Loucy (cell line): Measurements from ENCODE around the gene SLC9A2.

Experiments
- H2AFZ ChIP-seq: fragments of 200-600 bp; sonication (generic); 2 replicates; pipeline ENCODE4 v1.6.0; 2016; ENCODE audit warnings: antibody characterized with exemption, mild to moderate bottlenecking, low read length, moderate library complexity
- H3F3A ChIP-seq: fragments of 200-600 bp; 2 replicates; pipeline ENCODE4 v1.6.0; 2016; ENCODE audit warnings: antibody characterized with exemption, low read depth, mild to moderate bottlenecking
- H3K27me3 ChIP-seq: fragments of 200-600 bp; sonication (generic); 2 replicates; pipeline ENCODE4 v1.6.1; 2014; ENCODE audit warnings: low read length, mild to moderate bottlenecking; ENCODE audit not compliant: insufficient read depth, poor library complexity, severe bottlenecking
- H3K36me3 ChIP-seq: fragments of 200-600 bp; sonication (generic); 2 replicates; pipeline ENCODE4 v1.6.1; 2016; ENCODE audit warnings: low read length; ENCODE audit not compliant: insufficient read depth
- H3K4me1 ChIP-seq: fragments of 200-600 bp; sonication (generic); 2 replicates; pipeline ENCODE4 v1.5.1; 2014; ENCODE audit warnings: low read length, mild to moderate bottlenecking; ENCODE audit not compliant: insufficient read depth, poor library complexity, severe bottlenecking
- H3K4me2 ChIP-seq: fragments of 200-600 bp; sonication (generic); 2 replicates; pipeline ENCODE4 v1.6.0; 2014; ENCODE audit warnings: antibody characterized with exemption, low read length, low read depth, mild to moderate bottlenecking; ENCODE audit not compliant: poor library complexity, severe bottlenecking
- H3K4me3 ChIP-seq: fragments of 200-600 bp; sonication (generic); 2 replicates; pipeline ENCODE4 v1.5.1; 2014; ENCODE audit warnings: low read length, mild to moderate bottlenecking, mixed read lengths; ENCODE audit not compliant: poor library complexity, severe bottlenecking
- H3K79me2 ChIP-seq: fragments of 200-600 bp; sonication (generic); 2 replicates; pipeline ENCODE4 v1.6.1; 2014; ENCODE audit warnings: low read length; ENCODE audit not compliant: insufficient read depth
- H3K9ac ChIP-seq: fragments of 200-600 bp; sonication (generic); 2 replicates; pipeline ENCODE4 v1.6.0; 2014; ENCODE audit warnings: mild to moderate bottlenecking, low read depth, low read length, moderate library complexity; ENCODE audit not compliant: poor library complexity, severe bottlenecking
- H3K9me2 ChIP-seq: fragments of 200-600 bp; sonication (generic); replicated peaks from 2 replicates; pipeline ENCODE4 v1.6.1; 2016; ENCODE audit warnings: low read depth, low read length, mixed read lengths
- H3K9me3 ChIP-seq: fragments of 200-600 bp; sonication (generic); 2 replicates; pipeline ENCODE4 v1.6.1; 2014; ENCODE audit warnings: mild to moderate bottlenecking, antibody characterized with exemption, low read length, low read depth; ENCODE audit not compliant: insufficient read depth
- H4K20me1 ChIP-seq: fragments of 200-600 bp; sonication (generic); 2 replicates; pipeline ENCODE4 v1.6.0; 2014; ENCODE audit warnings: antibody characterized with exemption, low read length, mild to moderate bottlenecking; ENCODE audit not compliant: insufficient read depth, poor library complexity, severe bottlenecking
- CTCF ChIP-seq: fragments of 200-600 bp; sonication (generic); conservative IDR thresholded peaks from 2 replicates; pipeline ENCODE4 v1.5.1; 2014; ENCODE audit warnings: mild to moderate bottlenecking, antibody characterized with exemption, low read length
- EZH2phosphoT487 ChIP-seq: fragments of 200-600 bp; IDR thresholded peaks from 2 replicates; pipeline ENCODE4 v1.6.1; 2018; ENCODE audit warnings: antibody characterized with exemption, mild to moderate bottlenecking, moderate library complexity, borderline replicate concordance

Gene SLC9A2

GRCh38 chr2:102593516-102593915, 25.8 kb upstream of the SLC9A2 start:
- Histone ChIP-seq H2AFZ (no peak overlapping the region), H3K79me2 (no peaks in the 10 kb centered on the region), H3K27me3 (no peaks in the 10 kb centered on the region), H3K4me2 (no peak overlapping the region), H3K36me3 (no peaks in the 10 kb centered on the region), H3K4me3 (no peak overlapping the region), H3F3A (no peaks in the 10 kb centered on the region), H3K4me1 (no peaks in the 10 kb centered on the region), H3K9me3 (no peaks in the 10 kb centered on the region), H4K20me1 (no peaks in the 10 kb centered on the region), H3K9me2 (no peaks in the 10 kb centered on the region), H3K9ac (no peak overlapping the region)
- TF ChIP-seq CTCF (no peak), EZH2phosphoT487 (no peak)

- Histone ChIP-seq H3K9me2 (no peaks in the 10 kb centered on the region), H2AFZ (no peak overlapping the region), H3K4me2 (no peak overlapping the region), H3K79me2 (no peaks in the 10 kb centered on the region), H3K4me3 (no peak overlapping the region), H3K36me3 (no peaks in the 10 kb centered on the region), H3K9ac (no peak overlapping the region), H4K20me1 (no peaks in the 10 kb centered on the region), H3K9me3 (no peaks in the 10 kb centered on the region), H3K4me1 (no peaks in the 10 kb centered on the region), H3F3A (no peaks in the 10 kb centered on the region), H3K27me3 (no peaks in the 10 kb centered on the region)
- TF ChIP-seq EZH2phosphoT487 (no peak), CTCF (no peak)
These were observed 24.8 kb upstream of the SLC9A2 start for GRCh38 chr2:102594445-102595016.

GRCh38 chr2:102597788-102598187, 21.6 kb upstream of the SLC9A2 start:
- no peak overlapping the region for H3K4me2 ChIP-seq
- no peaks in the 10 kb centered on the region for H3K4me1 ChIP-seq
- H3K9me2 ChIP-seq: no peaks in the 10 kb centered on the region
- H3F3A ChIP-seq: no peaks in the 10 kb centered on the region
- no peak overlapping the region for H2AFZ ChIP-seq
- no peaks in the 10 kb centered on the region for H3K9me3 ChIP-seq
- H3K36me3 ChIP-seq: no peaks in the 10 kb centered on the region
- no peak overlapping the region for H3K9ac ChIP-seq
- H3K4me3 ChIP-seq: no peak overlapping the region
- no peaks in the 10 kb centered on the region for H3K27me3 ChIP-seq
- no peak for TF ChIP-seq CTCF
- no peak for TF ChIP-seq EZH2phosphoT487
- H3K79me2 ChIP-seq: no peaks in the 10 kb centered on the region
- H4K20me1 ChIP-seq: no peaks in the 10 kb centered on the region
